ENCODE data around the gene NR2C2. TPM values are rescaled to one million over a fixed set of nuclear protein-coding genes. Genes with fewer than 3 reads are reported as not detected.

Gene NR2C2
- total RNA-seq (96.9 and 102 TPM in 2 replicates), polyA plus RNA-seq (22.8 and 29.8 TPM in 2 replicates), polyA minus RNA-seq (28.2 and 52.5 TPM in 2 replicates)
- 36.1 TPM for total RNA-seq (2013)

DNA sequence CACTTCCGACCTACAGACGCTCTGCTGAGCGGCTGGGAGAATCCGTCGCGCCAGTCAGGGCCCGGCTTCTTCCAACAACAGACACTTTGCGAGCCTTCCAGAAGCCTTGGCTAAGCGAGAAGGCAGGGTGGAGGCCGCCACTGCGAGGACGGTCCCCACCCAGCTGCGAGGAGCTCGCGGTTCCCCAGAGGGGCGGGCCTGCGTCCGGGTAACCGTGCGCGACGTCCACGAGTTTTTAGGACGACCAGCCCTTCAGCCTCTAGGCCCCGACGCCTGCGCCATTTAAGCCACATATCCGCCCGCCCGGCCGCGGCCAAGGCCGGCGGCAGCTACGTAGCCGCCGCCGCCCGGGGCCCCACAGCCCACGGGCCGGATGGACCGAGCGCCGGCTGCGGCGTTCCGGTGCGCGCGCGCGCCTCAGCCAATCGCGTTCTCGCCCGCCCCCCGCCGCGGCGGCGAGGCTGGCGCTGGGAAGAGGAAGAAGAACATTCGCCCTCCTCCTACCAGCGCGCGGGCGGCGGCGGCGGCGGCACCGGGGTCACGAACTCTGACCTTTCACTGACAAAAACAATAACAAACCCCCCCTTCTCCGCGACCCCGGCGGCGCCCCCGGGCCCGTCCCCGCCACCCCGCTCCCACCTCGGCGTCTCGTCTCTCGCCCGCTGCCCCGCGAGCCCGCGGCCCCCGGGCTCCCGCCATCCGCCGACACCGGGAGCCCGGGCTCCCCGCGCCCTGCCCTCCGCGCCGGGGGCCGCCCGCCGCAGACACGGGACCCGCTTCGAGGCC, at the start of gene NR2C2:
NR2C2 (plus strand) TSS at position 484 of the 786 bp plus-strand sequence. CDS start 56,332 bp downstream, outside the sequence.
- peak within 1 kb of the TSS; percentile 99 for H3K4me3 Mint-ChIP-seq
- no peaks in the 10 kb centered on the region for H3K27me3 Mint-ChIP-seq
- no peaks in the 10 kb centered on the region for H3K9me3 ChIP-seq (ENCODE audit: control extremely low read depth in 1 of 3, control insufficient read depth in 2 of 3, insufficient read depth in 1 of 3, low read length in 2 of 3)
- DNase-seq, result peak; percentile 94
- H3K4me2 ChIP-seq (replicated peaks; ENCODE audit: low read depth, low read length, poor library complexity, severe bottlenecking), result peak within 1 kb of the TSS; percentile 96
- peak within 1 kb of the TSS; percentile 100 for H3K27ac Mint-ChIP-seq
- no peak for TF ChIP-seq EZH2 (IDR thresholded peaks at IDR 0.05; ENCODE audit: borderline replicate concordance, insufficient read depth, low read depth, low read length, poor library complexity, severe bottlenecking)
- TF ChIP-seq, protein P1, sequence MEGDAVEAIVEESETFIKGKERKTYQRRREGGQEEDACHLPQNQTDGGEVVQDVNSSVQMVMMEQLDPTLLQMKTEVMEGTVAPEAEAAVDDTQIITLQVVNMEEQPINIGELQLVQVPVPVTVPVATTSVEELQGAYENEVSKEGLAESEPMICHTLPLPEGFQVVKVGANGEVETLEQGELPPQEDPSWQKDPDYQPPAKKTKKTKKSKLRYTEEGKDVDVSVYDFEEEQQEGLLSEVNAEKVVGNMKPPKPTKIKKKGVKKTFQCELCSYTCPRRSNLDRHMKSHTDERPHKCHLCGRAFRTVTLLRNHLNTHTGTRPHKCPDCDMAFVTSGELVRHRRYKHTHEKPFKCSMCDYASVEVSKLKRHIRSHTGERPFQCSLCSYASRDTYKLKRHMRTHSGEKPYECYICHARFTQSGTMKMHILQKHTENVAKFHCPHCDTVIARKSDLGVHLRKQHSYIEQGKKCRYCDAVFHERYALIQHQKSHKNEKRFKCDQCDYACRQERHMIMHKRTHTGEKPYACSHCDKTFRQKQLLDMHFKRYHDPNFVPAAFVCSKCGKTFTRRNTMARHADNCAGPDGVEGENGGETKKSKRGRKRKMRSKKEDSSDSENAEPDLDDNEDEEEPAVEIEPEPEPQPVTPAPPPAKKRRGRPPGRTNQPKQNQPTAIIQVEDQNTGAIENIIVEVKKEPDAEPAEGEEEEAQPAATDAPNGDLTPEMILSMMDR (IDR thresholded peaks at IDR 0.05), result no peak
- peaks cover 80% of the 10 kb centered on the region for H3K79me2 ChIP-seq (ENCODE audit: control insufficient read depth, insufficient read depth, low read length)
- POLR2A ChIA-PET, result interaction anchor here (0.8 to 1.6 kb wide), 4 partner anchors 34 to 296 kb away, joined by 3 to 6 read pairs (median 4); partner anchors contain the start of genes CCDC174 and MRPS25
- intact Hi-C loops (cut with micrococcal nuclease), result loop anchor here (1.0 to 5.0 kb wide), 4 partner anchors 22 to 1835 kb away; partner anchors contain the start of genes CAPN7 and RBSN
- peak within 1 kb of the TSS; percentile 98 to 99 for H3K27ac ChIP-seq (ENCODE audit: low read length in 2 of 2)
- no peaks in the 10 kb centered on the region for H3K27me3 ChIP-seq (replicated peaks in 1 of 4; ENCODE audit: control extremely low read depth in 1 of 4, control insufficient read depth in 3 of 4, insufficient read depth in 4 of 4, low read length in 3 of 4)
- peak within 1 kb of the TSS; percentile 73 to 100 (median 94) for H3K4me3 ChIP-seq (ENCODE audit: control extremely low read depth in 1 of 5, extremely low read depth in 1 of 5, insufficient read depth in 1 of 5, low read depth in 2 of 5, low read length in 4 of 5)
- H3K4me1 ChIP-seq (ENCODE audit: control insufficient read depth in 2 of 2, insufficient read depth in 2 of 2, low read length in 2 of 2), result peaks cover 25 to 29% of the 10 kb centered on the region in 2 donors
- peak; percentile 52 for ATAC-seq (ENCODE audit: low read depth)
- peaks cover 16% of the 10 kb centered on the region for H4K20me1 ChIP-seq (ENCODE audit: control insufficient read depth, insufficient read depth, low read length, poor library complexity, severe bottlenecking)
- peaks cover 45% of the 10 kb centered on the region for H3K4me1 Mint-ChIP-seq
- peaks cover 7 to 21% of the 10 kb centered on the region in 2 experiments for H3K36me3 ChIP-seq (replicated peaks in 1 of 2; ENCODE audit: control extremely low read depth in 1 of 2, control insufficient read depth in 1 of 2, extremely low read depth in 1 of 2, insufficient read depth in 2 of 2, low read length in 1 of 2)
- H3K9ac ChIP-seq (ENCODE audit: low read length), result peak within 1 kb of the TSS; percentile 98
- CTCF ChIA-PET, result interaction anchor here (1.6 to 3.2 kb wide), 2 partner anchors 21 to 26 kb away, joined by 9 to 12 read pairs; no protein-coding TSS in a partner anchor
- WGBS (ENCODE audit: insufficient coverage), result under 1% methylated on average over 102 of the region's 108 CpGs
- peak within 1 kb of the TSS; percentile 90 for H2AFZ ChIP-seq (ENCODE audit: insufficient read depth, low read depth, low read length, poor library complexity, severe bottlenecking)
- no peaks in the 10 kb centered on the region for H3K9me3 Mint-ChIP-seq (ENCODE audit: insufficient read depth)

GRCh38 chr3:14898929-14899328, 48.5 kb upstream of the NR2C2 start:
- Histone ChIP-seq H3K4me1 (ENCODE audit: control insufficient read depth in 2 of 2, insufficient read depth in 2 of 2, low read length in 2 of 2) (no peaks in the 10 kb centered on the region), H3K4me2 (replicated peaks; ENCODE audit: low read depth, low read length, poor library complexity, severe bottlenecking) (no peak overlapping the region), H3K27me3 (replicated peaks in 1 of 4; ENCODE audit: control extremely low read depth in 1 of 4, control insufficient read depth in 3 of 4, insufficient read depth in 4 of 4, low read length in 3 of 4) (peaks cover 0 to 2% (median 0%) of the 10 kb centered on the region in 4 experiments), H3K9ac (ENCODE audit: low read length) (no peak overlapping the region), H4K20me1 (ENCODE audit: control insufficient read depth, insufficient read depth, low read length, poor library complexity, severe bottlenecking) (no peaks in the 10 kb centered on the region), H2AFZ (ENCODE audit: insufficient read depth, low read depth, low read length, poor library complexity, severe bottlenecking) (no peak overlapping the region), H3K79me2 (ENCODE audit: control insufficient read depth, insufficient read depth, low read length) (no peaks in the 10 kb centered on the region), H3K27ac (ENCODE audit: low read length in 2 of 2) (no peak overlapping the region), H3K36me3 (replicated peaks in 1 of 2; ENCODE audit: control extremely low read depth in 1 of 2, control insufficient read depth in 1 of 2, extremely low read depth in 1 of 2, insufficient read depth in 2 of 2, low read length in 1 of 2) (no peaks in the 10 kb centered on the region), H3K4me3 (ENCODE audit: control extremely low read depth in 1 of 5, extremely low read depth in 1 of 5, insufficient read depth in 1 of 5, low read depth in 2 of 5, low read length in 4 of 5) (no peak overlapping the region), H3K9me3 (ENCODE audit: control extremely low read depth in 1 of 3, control insufficient read depth in 2 of 3, insufficient read depth in 1 of 3, low read length in 2 of 3) (peaks cover 0 to 2% (median 0%) of the 10 kb centered on the region in 3 donors)
- DNase-seq (no peak), ATAC-seq (ENCODE audit: low read depth) (no peak)
- no peaks in the 10 kb centered on the region for H3K4me1 Mint-ChIP-seq
- peaks cover 1% of the 10 kb centered on the region for H3K9me3 Mint-ChIP-seq (ENCODE audit: insufficient read depth)
- ChIA-PET POLR2A (no interaction called here), CTCF (interaction anchor here (1.0 kb wide), 1 partner anchor 27 kb away, joined by 3 read pairs; no protein-coding TSS in a partner anchor)
- intact Hi-C loops (cut with micrococcal nuclease), result no loop called here
- TF ChIP-seq, protein P1 (IDR thresholded peaks at IDR 0.05), result no peak
- TF ChIP-seq EZH2 (IDR thresholded peaks at IDR 0.05; ENCODE audit: borderline replicate concordance, insufficient read depth, low read depth, low read length, poor library complexity, severe bottlenecking), result no peak
- no peak overlapping the region for H3K27ac Mint-ChIP-seq
- H3K4me3 Mint-ChIP-seq, result no peak overlapping the region
- 55% methylated on average over 7 of the region's 7 CpGs for WGBS (ENCODE audit: insufficient coverage)
- H3K27me3 Mint-ChIP-seq, result peaks cover 46% of the 10 kb centered on the region

All from B cell (primary cell).